Stomach (tissue), 9 donors: ENCODE data around the gene CLGN. TPM values are rescaled to one million over a fixed set of nuclear protein-coding genes. Genes with fewer than 3 reads are reported as not detected.

ENCODE experiments used
- DNase-seq, 2 donors: peaks; one replicate each; pipeline versions ENCODE4 v3.0.0 to v3.0.0-alpha.2; 2013 to 2019
- H3K27ac ChIP-seq, 5 donors: fragments of 200-600 bp in 4 of 5; sonication (generic) in 4 of 5; one replicate each; pipeline ENCODE4 v1.5.1; 2013 to 2019; ENCODE audit warnings: mild to moderate bottlenecking in 1 of 5, moderate library complexity in 1 of 5
- H3K27me3 ChIP-seq, 3 donors: fragments of 200-600 bp; sonication (generic); one replicate each; pipeline ENCODE4 v1.5.1; 2017 to 2019; ENCODE audit warnings: mixed run types in 1 of 3
- H3K36me3 ChIP-seq, 4 donors: fragments of 200-600 bp; sonication (generic); 1 replicate in 3 of 4; 2 replicates in 1 of 4; pipeline ENCODE4 v1.5.1; 2016 to 2019
- H3K4me1 ChIP-seq, 4 donors: fragments of 200-600 bp; sonication (generic); one replicate each; pipeline ENCODE4 v1.5.1; 2016 to 2019
- H3K4me3 ChIP-seq, 4 donors: fragments of 200-600 bp; sonication (generic) in 3 of 4; one replicate each; pipeline ENCODE4 v1.5.1; 2016 to 2019; ENCODE audit warnings: mild to moderate bottlenecking in 1 of 4
- H3K9me3 ChIP-seq, 4 donors: fragments of 200-600 bp; sonication (generic); one replicate each; pipeline ENCODE4 v1.5.1; 2016 to 2019
- EP300 ChIP-seq: sonication (generic); formaldehyde crosslinking; IDR thresholded peaks from one replicate; pipeline ENCODE4 v1.6.1; 2017; ENCODE audit warnings: antibody characterized with exemption
- POLR2A ChIP-seq, 4 donors: fragments of 450-650 bp; IDR thresholded peaks; one replicate each; pipeline ENCODE4 v1.6.1; 2016; ENCODE audit warnings: antibody characterized with exemption in 4 of 4, control low read depth in 2 of 4, mild to moderate bottlenecking in 1 of 4, moderate library complexity in 1 of 4
- POLR2AphosphoS5 ChIP-seq, 3 donors: sonication (generic); formaldehyde crosslinking; IDR thresholded peaks; one replicate each; pipeline ENCODE4 v1.6.1; 2016; ENCODE audit warnings: antibody characterized with exemption in 3 of 3
- WGBS, 5 donors: extraction: QIAGEN DNeasy Blood & Tissue Kit in 3 of 5; methylation state at CpG; one replicate each; pipeline versions ENCODE4 v1.1.5 to v1.1.7; 2013 to 2018; 5-methylcytosine and 5-hydroxymethylcytosine counted together
- intact Hi-C: fragments of 100-400 bp; cut with DNase I; formaldehyde crosslinking; loops from one replicate; pipeline ENCODE4 v1.15.1; 2023; ENCODE audit warnings: low total_unique reads
- polyA plus RNA-seq, 3 donors: library from polyadenylated mRNA; stranded (reverse); fragments of 200-250 nt; gene quantifications; one replicate each; pipeline ENCODE4 v1.2.3, GENCODE V29; 2013
- total RNA-seq, 5 donors: library from RNA; depleted of rRNA; stranded (reverse); fragments of >200 nt; gene quantifications; one replicate each; pipeline versions ENCODE4 v1.1.0 to v1.2.3, GENCODE V29; 2014 to 2016
- TF ChIP-seq, protein P1 (sequence below), 7 experiments: fragments of 450-650 bp in 4 of 7; fragments of 200-600 bp in 3 of 7; sonication (generic) in 3 of 7; IDR thresholded peaks; one replicate each; pipeline ENCODE4 v1.5.1; 2016 to 2019; ENCODE audit warnings: antibody characterized with exemption in 7 of 7, control low read depth in 2 of 7, mild to moderate bottlenecking in 1 of 7
- donor health status: healthy with polysubstance abuse.
- donor health status: Bipolar disorder and iron deficiency.
- donor health status: healthy.

The CLGN gene
- total and polyA plus RNA-seq, 8 donors = 0.31 to 7.6 (median 1.5) TPM; not detected in 2

DNA sequence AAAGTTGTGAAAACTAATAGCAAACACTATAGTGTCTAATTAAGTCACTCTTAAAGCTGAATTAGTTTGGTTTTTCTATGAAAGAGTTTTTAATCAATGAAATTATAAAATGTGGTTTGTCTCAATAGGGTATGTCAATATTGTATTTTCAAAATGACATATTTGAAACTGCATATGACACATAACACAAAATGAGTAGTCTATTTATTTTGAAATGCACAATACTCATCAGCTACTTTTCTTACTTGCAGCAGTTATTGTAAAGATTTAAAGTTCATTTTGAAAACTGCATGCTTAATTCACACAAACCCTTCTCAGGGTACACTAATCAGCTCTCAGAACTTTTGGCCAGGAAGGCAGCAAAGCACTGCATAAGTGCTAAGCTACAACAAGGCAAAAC, 21.2 kb downstream of the CLGN start:
- Histone ChIP-seq H3K36me3 (no peaks in the 10 kb centered on the region), H3K4me3 (no peak overlapping the region), H3K27me3 (no peaks in the 10 kb centered on the region), H3K4me1 (no peaks in the 10 kb centered on the region), H3K27ac (no peak overlapping the region), H3K9me3 (no peaks in the 10 kb centered on the region)
- no peak for TF ChIP-seq POLR2A (IDR thresholded peaks at IDR 0.05)
- no peak for TF ChIP-seq EP300
- TF ChIP-seq, protein P1, sequence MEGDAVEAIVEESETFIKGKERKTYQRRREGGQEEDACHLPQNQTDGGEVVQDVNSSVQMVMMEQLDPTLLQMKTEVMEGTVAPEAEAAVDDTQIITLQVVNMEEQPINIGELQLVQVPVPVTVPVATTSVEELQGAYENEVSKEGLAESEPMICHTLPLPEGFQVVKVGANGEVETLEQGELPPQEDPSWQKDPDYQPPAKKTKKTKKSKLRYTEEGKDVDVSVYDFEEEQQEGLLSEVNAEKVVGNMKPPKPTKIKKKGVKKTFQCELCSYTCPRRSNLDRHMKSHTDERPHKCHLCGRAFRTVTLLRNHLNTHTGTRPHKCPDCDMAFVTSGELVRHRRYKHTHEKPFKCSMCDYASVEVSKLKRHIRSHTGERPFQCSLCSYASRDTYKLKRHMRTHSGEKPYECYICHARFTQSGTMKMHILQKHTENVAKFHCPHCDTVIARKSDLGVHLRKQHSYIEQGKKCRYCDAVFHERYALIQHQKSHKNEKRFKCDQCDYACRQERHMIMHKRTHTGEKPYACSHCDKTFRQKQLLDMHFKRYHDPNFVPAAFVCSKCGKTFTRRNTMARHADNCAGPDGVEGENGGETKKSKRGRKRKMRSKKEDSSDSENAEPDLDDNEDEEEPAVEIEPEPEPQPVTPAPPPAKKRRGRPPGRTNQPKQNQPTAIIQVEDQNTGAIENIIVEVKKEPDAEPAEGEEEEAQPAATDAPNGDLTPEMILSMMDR (IDR thresholded peaks at IDR 0.05) = no peak
- no peak for TF ChIP-seq POLR2AphosphoS5 (IDR thresholded peaks at IDR 0.05)
- intact Hi-C loops = no loop called here
- DNase-seq = no peak

DNA sequence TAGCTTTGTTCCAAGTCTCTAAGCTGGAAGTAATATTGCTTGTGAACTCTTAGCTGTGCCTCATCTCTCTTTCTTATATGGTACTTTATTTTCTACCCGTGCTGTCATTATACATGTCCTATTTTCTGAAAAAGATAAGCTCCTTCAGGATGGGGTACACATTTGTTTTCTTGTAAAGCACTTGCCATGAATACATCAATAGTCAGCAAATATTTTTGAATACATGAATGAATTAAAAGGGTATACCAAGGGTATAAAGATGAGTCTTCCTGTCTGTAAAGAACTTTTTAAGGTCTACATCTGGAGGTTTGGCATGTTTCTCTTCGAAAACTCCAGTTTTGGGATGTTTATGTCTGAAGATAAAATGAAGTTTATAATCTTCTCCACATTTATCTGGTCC, 27.3 kb downstream of the CLGN start:
- no peak for TF ChIP-seq POLR2A (IDR thresholded peaks at IDR 0.05)
- TF ChIP-seq, protein P1 (IDR thresholded peaks at IDR 0.05) = no peak
- TF ChIP-seq EP300 = no peak
- no peak for TF ChIP-seq POLR2AphosphoS5 (IDR thresholded peaks at IDR 0.05)
- intact Hi-C loops = no loop called here
- H3K4me1 ChIP-seq = no peaks in the 10 kb centered on the region
- H3K4me3 ChIP-seq = no peak overlapping the region
- H3K27me3 ChIP-seq = no peaks in the 10 kb centered on the region
- H3K9me3 ChIP-seq = no peaks in the 10 kb centered on the region
- no peak for DNase-seq
- H3K36me3 ChIP-seq = no peaks in the 10 kb centered on the region
- 64 to 86% (median 78%) methylated on average over 2 of the region's 2 CpGs for WGBS, 5 donors
- H3K27ac ChIP-seq = no peak overlapping the region

DNA sequence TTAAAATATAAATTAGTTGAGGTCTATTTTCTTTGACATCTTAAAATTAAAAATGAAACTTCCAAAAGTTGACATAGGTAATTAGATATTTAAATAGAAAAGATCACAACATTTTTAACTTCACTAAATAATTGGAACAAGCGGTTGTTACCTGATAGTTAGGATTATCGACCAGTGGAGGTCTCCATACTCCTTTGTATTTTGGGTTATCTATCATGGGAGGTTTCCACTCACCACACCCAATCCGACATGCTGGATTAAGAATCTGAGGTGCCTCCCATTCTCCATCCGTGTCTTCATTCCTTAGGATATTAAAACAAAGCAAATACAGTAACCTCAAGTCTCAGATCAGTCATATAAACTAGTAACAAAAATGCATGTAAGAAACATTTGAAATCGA, 31.8 kb downstream of the CLGN start:
- Histone ChIP-seq H3K36me3 (no peaks in the 10 kb centered on the region), H3K4me1 (no peaks in the 10 kb centered on the region), H3K4me3 (no peak overlapping the region), H3K9me3 (no peaks in the 10 kb centered on the region), H3K27me3 (no peaks in the 10 kb centered on the region), H3K27ac (no peak overlapping the region)
- WGBS, 5 donors = 61 to 78% (median 71%) methylated on average over 5 of the region's 5 CpGs
- intact Hi-C loops = no loop called here
- DNase-seq = no peak
- TF ChIP-seq POLR2A (IDR thresholded peaks at IDR 0.05) = no peak
- TF ChIP-seq, protein P1 (IDR thresholded peaks at IDR 0.05) = no peak
- no peak for TF ChIP-seq POLR2AphosphoS5 (IDR thresholded peaks at IDR 0.05)
- no peak for TF ChIP-seq EP300

DNA sequence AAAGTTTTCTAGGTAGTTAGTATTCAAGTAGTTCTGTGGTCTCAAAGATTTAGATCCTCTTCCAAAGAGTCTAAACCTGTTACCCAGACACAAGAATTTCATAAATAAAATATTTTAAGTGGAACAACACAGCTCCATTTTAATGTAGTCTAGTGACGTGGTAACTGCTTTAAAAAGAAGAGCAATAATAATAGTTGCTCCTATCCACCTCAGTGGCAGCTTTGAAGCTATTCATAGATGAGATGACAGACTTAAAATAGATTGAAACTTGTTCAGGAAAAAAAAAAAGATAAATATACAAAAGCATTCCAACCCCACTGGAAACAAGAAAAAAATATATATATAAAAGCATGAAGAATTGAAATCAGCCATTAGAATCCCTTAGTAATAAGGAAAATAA, 39.4 kb downstream of the CLGN start:
- Histone ChIP-seq H3K4me1 (no peaks in the 10 kb centered on the region), H3K27ac (no peak overlapping the region), H3K36me3 (peaks cover 0 to 10% (median 7%) of the 10 kb centered on the region in 4 donors), H3K27me3 (no peaks in the 10 kb centered on the region), H3K9me3 (no peaks in the 10 kb centered on the region), H3K4me3 (no peak overlapping the region)
- TF ChIP-seq POLR2AphosphoS5 (IDR thresholded peaks at IDR 0.05) = no peak
- TF ChIP-seq, protein P1 (IDR thresholded peaks at IDR 0.05) = no peak
- TF ChIP-seq POLR2A (IDR thresholded peaks at IDR 0.05) = no peak
- TF ChIP-seq EP300 = no peak
- intact Hi-C loops = no loop called here
- DNase-seq = no peak
- WGBS, 5 donors = 81 to 91% (median 90%) methylated on average over 1 of the region's 1 CpG
